ENCODE measurements around the gene CITED1. TPM values are rescaled to one million over a fixed set of nuclear protein-coding genes. Genes with fewer than 3 reads are reported as not detected.

The CITED1 gene
- total RNA-seq, 2 donors from 2014 or later, result 0.40 to 0.93 TPM

GRCh38 chrX:72282302-72282701 lies 23.4 kb downstream of the CITED1 start:
- H3K36me3 ChIP-seq (ENCODE audit: control insufficient read depth, insufficient read depth, low read length), result no peaks in the 10 kb centered on the region
- Mint-ChIP-seq H3K36me3 (ENCODE audit: low read depth) (no peaks in the 10 kb centered on the region), H3K4me3 (no peak overlapping the region), H3K9me3 (peaks cover 7% of the 10 kb centered on the region), H3K27me3 (ENCODE audit: insufficient read depth) (no peaks in the 10 kb centered on the region), H3K4me1 (peaks cover 5% of the 10 kb centered on the region), H3K27ac (no peak overlapping the region)
- no peak overlapping the region for H3K27ac ChIP-seq (ENCODE audit: low read depth, low read length)
- no peak for TF ChIP-seq CTCF (conservative IDR thresholded peaks at IDR 0.05)
- no peak for DNase-seq
- H3K9ac ChIP-seq (ENCODE audit: extremely low read depth, low read length, poor library complexity, severe bottlenecking), result no peak overlapping the region
- H3K9me3 ChIP-seq (ENCODE audit: control insufficient read depth, low read length), result no peaks in the 10 kb centered on the region
- WGBS, 2 experiments (ENCODE audit: insufficient coverage in 1 of 2, insufficient read length in 1 of 2), result no CpG with 5 or more reads among the region's 1 CpG
- no peaks in the 10 kb centered on the region for H3K27me3 ChIP-seq (ENCODE audit: control insufficient read depth, insufficient read depth, low read length, poor library complexity, severe bottlenecking)
- no peaks in the 10 kb centered on the region for H3K4me1 ChIP-seq (ENCODE audit: control insufficient read depth, insufficient read depth, low read length)
- H3K4me3 ChIP-seq (ENCODE audit: low read length), result no peak overlapping the region

GRCh38 chrX:72280321-72280845 lies 25.3 kb downstream of the CITED1 start:
- Mint-ChIP-seq H3K4me3 (no peak overlapping the region), H3K27me3 (ENCODE audit: insufficient read depth) (no peaks in the 10 kb centered on the region), H3K36me3 (ENCODE audit: low read depth) (peaks cover 8% of the 10 kb centered on the region), H3K27ac (no peak overlapping the region), H3K9me3 (peaks cover 6% of the 10 kb centered on the region), H3K4me1 (peaks cover 11% of the 10 kb centered on the region)
- no peak overlapping the region for H3K27ac ChIP-seq (ENCODE audit: low read depth, low read length)
- H3K9ac ChIP-seq (ENCODE audit: extremely low read depth, low read length, poor library complexity, severe bottlenecking), result no peak overlapping the region
- WGBS, 2 experiments (ENCODE audit: insufficient coverage in 1 of 2, insufficient read length in 1 of 2), result 95% methylated on average over 5 of the region's 5 CpGs; no CpG with 5 or more reads in 1 of the 2 experiments
- H3K9me3 ChIP-seq (ENCODE audit: control insufficient read depth, low read length), result no peaks in the 10 kb centered on the region
- no peaks in the 10 kb centered on the region for H3K27me3 ChIP-seq (ENCODE audit: control insufficient read depth, insufficient read depth, low read length, poor library complexity, severe bottlenecking)
- no peaks in the 10 kb centered on the region for H3K4me1 ChIP-seq (ENCODE audit: control insufficient read depth, insufficient read depth, low read length)
- no peak for DNase-seq
- H3K4me3 ChIP-seq (ENCODE audit: low read length), result no peak overlapping the region
- TF ChIP-seq CTCF (conservative IDR thresholded peaks at IDR 0.05), result no peak
- H3K36me3 ChIP-seq (ENCODE audit: control insufficient read depth, insufficient read depth, low read length), result peaks cover 7% of the 10 kb centered on the region

GRCh38 chrX:72276478-72276953 lies 29.2 kb downstream of the CITED1 start:
- H3K4me3 Mint-ChIP-seq, result peak overlapping the region; percentile 84
- H3K9me3 ChIP-seq (ENCODE audit: control insufficient read depth, low read length), result no peaks in the 10 kb centered on the region
- peak overlapping the region; percentile 90 for H3K27ac Mint-ChIP-seq
- peaks cover 4% of the 10 kb centered on the region for H3K9me3 Mint-ChIP-seq
- no peaks in the 10 kb centered on the region for H3K27me3 ChIP-seq (ENCODE audit: control insufficient read depth, insufficient read depth, low read length, poor library complexity, severe bottlenecking)
- H3K4me1 Mint-ChIP-seq, result peaks cover 33% of the 10 kb centered on the region
- WGBS, 2 experiments (ENCODE audit: insufficient coverage in 1 of 2, insufficient read length in 1 of 2), result 0% methylated on average over 18 of the region's 18 CpGs; no CpG with 5 or more reads in 1 of the 2 experiments
- no peak for TF ChIP-seq CTCF (conservative IDR thresholded peaks at IDR 0.05)
- DNase-seq, result no peak
- no peaks in the 10 kb centered on the region for H3K27me3 Mint-ChIP-seq (ENCODE audit: insufficient read depth)
- H3K9ac ChIP-seq (ENCODE audit: extremely low read depth, low read length, poor library complexity, severe bottlenecking), result peak overlapping the region; percentile 88
- peak overlapping the region; percentile 86 for H3K27ac ChIP-seq (ENCODE audit: low read depth, low read length)
- H3K4me3 ChIP-seq (ENCODE audit: low read length), result peak overlapping the region; percentile 99
- H3K4me1 ChIP-seq (ENCODE audit: control insufficient read depth, insufficient read depth, low read length), result no peaks in the 10 kb centered on the region
- H3K36me3 ChIP-seq (ENCODE audit: control insufficient read depth, insufficient read depth, low read length), result peaks cover 46% of the 10 kb centered on the region
- peaks cover 46% of the 10 kb centered on the region for H3K36me3 Mint-ChIP-seq (ENCODE audit: low read depth)

Measured in endodermal cell (in vitro differentiated cells).